ENCODE data around the gene ASCC2. TPM values are rescaled to one million over a fixed set of nuclear protein-coding genes. Genes with fewer than 3 reads are reported as not detected.
"Not testable (repeated sequence)": the region's sequence is repeated elsewhere in the genome, so short reads cannot be mapped to it uniquely, and the experiment has no call there.

The ASCC2 gene
- total RNA-seq, 1 donor from 2014 or later = 24.9 TPM

GRCh38 chr22:29758068-29758622 is 79.9 kb downstream of the ASCC2 start:
- no peak overlapping the region for H3K4me3 ChIP-seq
- no peak for TF ChIP-seq CTCF (IDR thresholded peaks at IDR 0.05)
- no peak overlapping the region for H3K27ac ChIP-seq
- no peaks in the 10 kb centered on the region for H3K27me3 ChIP-seq
- intact Hi-C loops (cut with DNase I) = no loop called here
- no peaks in the 10 kb centered on the region for H3K9me3 ChIP-seq
- H3K4me1 ChIP-seq = no peaks in the 10 kb centered on the region
- DNase-seq (ENCODE audit: low spot score in 2 of 2) = no peak
- H3K36me3 ChIP-seq = peaks cover 0 to 13% of the 10 kb centered on the region in 2 donors

GRCh38 chr22:29757096-29757495 is 81.0 kb downstream of the ASCC2 start:
- H3K36me3 ChIP-seq = peaks cover 0 to 13% of the 10 kb centered on the region in 2 donors
- H3K4me3 ChIP-seq = no peak overlapping the region
- no peak for DNase-seq (ENCODE audit: low spot score in 2 of 2)
- no peak for TF ChIP-seq CTCF (IDR thresholded peaks at IDR 0.05)
- no peaks in the 10 kb centered on the region for H3K4me1 ChIP-seq
- intact Hi-C loops (cut with DNase I) = no loop called here
- no peaks in the 10 kb centered on the region for H3K9me3 ChIP-seq
- no peaks in the 10 kb centered on the region for H3K27me3 ChIP-seq
- no peak overlapping the region for H3K27ac ChIP-seq

GRCh38 chr22:29756341-29756740 is 81.7 kb downstream of the ASCC2 start:
- no peaks in the 10 kb centered on the region for H3K9me3 ChIP-seq
- no peak for TF ChIP-seq CTCF (IDR thresholded peaks at IDR 0.05)
- H3K27me3 ChIP-seq = no peaks in the 10 kb centered on the region
- no peak overlapping the region for H3K4me3 ChIP-seq
- no peaks in the 10 kb centered on the region for H3K4me1 ChIP-seq
- H3K27ac ChIP-seq = no peak overlapping the region
- intact Hi-C loops (cut with DNase I) = no loop called here
- H3K36me3 ChIP-seq = peaks cover 0 to 13% of the 10 kb centered on the region in 2 donors
- no peak for DNase-seq (ENCODE audit: low spot score in 2 of 2)

GRCh38 chr22:29755889-29756288 is 82.2 kb downstream of the ASCC2 start:
- Histone ChIP-seq H3K27me3 (no peaks in the 10 kb centered on the region), H3K36me3 (peaks cover 0 to 13% of the 10 kb centered on the region in 2 donors), H3K4me1 (no peaks in the 10 kb centered on the region), H3K27ac (no peak overlapping the region), H3K9me3 (no peaks in the 10 kb centered on the region), H3K4me3 (no peak overlapping the region)
- no peak for TF ChIP-seq CTCF (IDR thresholded peaks at IDR 0.05)
- DNase-seq (ENCODE audit: low spot score in 2 of 2) = no peak
- intact Hi-C loops (cut with DNase I) = no loop called here

- H3K27me3 ChIP-seq; H3K9me3 ChIP-seq; H3K27ac ChIP-seq; intact Hi-C loops (cut with DNase I); DNase-seq (ENCODE audit: low spot score in 2 of 2); H3K4me3 ChIP-seq; H3K4me1 ChIP-seq: not testable (repeated sequence)
- H3K36me3 ChIP-seq = peaks cover 0 to 20% of the 10 kb centered on the region in 2 donors
Measured at GRCh38 chr22:29754658-29755395, 83.2 kb downstream of the ASCC2 start.

- intact Hi-C loops (cut with DNase I) = no loop called here
Measured at GRCh38 chr22:29753808-29754657, 84.0 kb downstream of the ASCC2 start.

More at GRCh38 chr22:29753808-29754657, 84.0 kb downstream of the ASCC2 start:
- no peaks in the 10 kb centered on the region for H3K9me3 ChIP-seq
- H3K36me3 ChIP-seq = peaks cover 0 to 21% of the 10 kb centered on the region in 2 donors
- no peak overlapping the region for H3K27ac ChIP-seq
- no peaks in the 10 kb centered on the region for H3K4me1 ChIP-seq
- no peak overlapping the region for H3K4me3 ChIP-seq
- no peak for TF ChIP-seq CTCF (IDR thresholded peaks at IDR 0.05)
- H3K27me3 ChIP-seq = no peaks in the 10 kb centered on the region
- no peak for DNase-seq (ENCODE audit: low spot score in 2 of 2)
